GM18520 (cell line): ENCODE measurements around the gene GLTP.
"Not testable (repeated sequence)": the region's sequence is repeated elsewhere in the genome, so short reads cannot be mapped to it uniquely, and the experiment has no call there.

Experiments
- ATAC-seq: cut with Tn5 transposase; IDR thresholded peaks from one replicate; pipeline ENCODE4 v1.9.1; 2021; ENCODE audit not compliant: unreplicated experiment

The GLTP gene

GRCh38 chr12:109905301-109905700 is 25.0 kb upstream of the GLTP start:
- no peak for ATAC-seq

- ATAC-seq, result no peak
Observed at GRCh38 chr12:109902891-109903418, 22.6 kb upstream of the GLTP start.

- no peak for ATAC-seq
Observed at GRCh38 chr12:109900752-109901580, 20.6 kb upstream of the GLTP start.

DNA sequence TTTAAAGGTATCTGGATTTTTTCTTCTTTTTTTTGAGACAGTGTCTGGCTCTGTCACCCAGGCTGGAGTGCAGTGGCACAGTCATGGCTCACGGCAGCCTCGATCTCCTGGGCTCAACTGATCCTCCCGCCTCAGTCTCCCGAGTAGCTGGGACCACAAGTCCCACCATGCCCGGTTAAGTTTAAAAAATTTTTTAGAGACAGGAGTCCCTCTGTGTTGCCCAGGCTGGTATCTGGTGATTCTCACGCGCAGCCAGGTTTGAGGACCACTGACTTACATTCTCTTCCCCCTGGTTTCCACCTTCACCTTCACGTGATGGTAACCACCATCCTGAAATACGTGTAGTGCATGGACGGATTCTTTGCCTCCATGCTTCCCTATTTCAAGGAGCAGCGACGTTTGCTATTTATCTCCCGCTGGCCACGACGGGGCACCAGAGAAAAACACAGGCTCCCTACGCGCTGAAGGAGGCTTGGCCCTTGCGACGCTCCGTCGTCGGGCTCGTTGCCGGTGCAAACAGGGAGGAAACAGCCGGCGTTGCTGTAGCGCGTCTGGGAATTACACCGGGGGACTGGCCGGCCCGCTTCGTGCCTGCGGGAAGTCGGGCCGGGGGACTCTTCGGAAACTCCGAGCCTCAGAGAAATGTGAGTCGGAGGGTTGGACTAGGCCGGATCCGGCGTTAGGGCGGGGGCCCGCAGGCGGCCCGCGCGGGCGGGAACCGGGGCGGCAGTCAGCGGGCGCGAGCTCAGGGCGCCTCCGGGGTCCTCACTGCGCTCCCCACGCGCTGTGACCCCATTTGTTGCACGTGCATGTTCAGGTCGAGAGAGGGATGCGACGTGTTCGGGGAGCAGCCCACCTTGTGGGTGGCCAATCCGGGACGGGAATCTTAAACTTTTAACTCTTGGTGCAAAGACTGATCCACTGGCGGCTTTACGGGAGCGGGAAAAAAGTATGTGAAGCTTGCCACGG is 19.7 kb upstream of the GLTP start, which contains the start of gene TCHP:
Gene TCHP, plus strand, starts transcription at position 492 of the 969 bp plus-strand sequence. CDS start 2,753 bp downstream, outside the sequence.
- ATAC-seq, result peak; percentile 50

GRCh38 chr12:109899345-109899744 is 19.0 kb upstream of the GLTP start:
- ATAC-seq, result not testable (repeated sequence)

GRCh38 chr12:109897029-109897428 is 16.7 kb upstream of the GLTP start:
- no peak for ATAC-seq

GRCh38 chr12:109896188-109896587 is 15.8 kb upstream of the GLTP start:
- ATAC-seq, result no peak

GRCh38 chr12:109894939-109895338 is 14.6 kb upstream of the GLTP start:
- no peak for ATAC-seq

DNA sequence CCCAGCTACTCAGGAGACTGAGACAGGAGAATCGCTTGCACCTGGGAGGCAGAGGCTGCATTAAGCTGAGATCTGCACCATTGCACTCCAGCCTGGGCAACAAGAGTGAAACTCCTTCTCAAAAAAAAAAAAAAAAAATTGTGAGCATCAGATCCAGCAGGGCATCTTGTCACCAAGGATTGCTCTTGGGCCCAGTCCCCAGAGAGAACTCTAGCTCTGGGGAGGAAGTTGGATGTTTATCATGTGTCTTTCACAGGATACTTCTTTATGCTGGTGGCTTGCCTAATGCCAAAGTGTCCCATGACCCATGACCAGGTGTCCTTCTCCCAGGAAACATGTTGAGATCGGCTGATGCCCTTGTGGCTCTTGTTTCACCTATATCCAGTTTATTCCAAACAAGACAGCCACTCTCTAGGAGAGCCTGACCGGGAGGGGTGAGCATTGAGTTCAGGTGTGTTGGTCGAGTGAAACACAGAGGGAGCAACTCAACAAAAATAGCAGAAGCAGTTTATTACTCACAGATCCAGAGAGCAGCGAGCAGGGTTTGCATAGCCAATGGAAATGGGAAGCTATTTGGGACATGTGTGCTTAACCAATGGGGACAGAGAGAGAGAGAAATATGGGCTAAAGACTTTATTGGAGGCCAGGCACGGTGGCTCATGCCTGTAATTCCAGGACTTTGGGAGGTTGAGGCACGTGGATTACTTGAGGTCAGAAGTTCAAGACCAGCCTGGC is 13.1 kb upstream of the GLTP start:
- ATAC-seq, result no peak

DNA sequence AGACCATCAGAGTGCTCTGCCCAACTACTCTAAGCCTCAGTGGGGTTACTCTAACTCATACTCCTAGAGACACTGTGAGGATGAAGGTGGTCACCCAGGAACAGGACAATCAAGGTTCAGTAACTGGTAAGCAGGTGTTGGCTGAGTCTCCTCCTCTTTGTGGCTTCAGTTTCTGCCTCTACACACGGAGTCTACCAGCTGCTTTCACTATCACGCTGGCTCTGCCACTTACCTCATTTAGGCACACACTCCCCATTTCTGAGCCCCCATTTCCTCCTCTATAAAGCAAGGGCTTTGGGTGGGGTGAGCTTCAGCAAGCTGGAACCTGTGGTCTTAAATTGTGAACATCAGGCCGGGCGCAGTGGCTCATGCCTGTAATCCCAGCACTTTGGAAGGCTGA is 12.4 kb upstream of the GLTP start:
- peak; percentile 56 for ATAC-seq

DNA sequence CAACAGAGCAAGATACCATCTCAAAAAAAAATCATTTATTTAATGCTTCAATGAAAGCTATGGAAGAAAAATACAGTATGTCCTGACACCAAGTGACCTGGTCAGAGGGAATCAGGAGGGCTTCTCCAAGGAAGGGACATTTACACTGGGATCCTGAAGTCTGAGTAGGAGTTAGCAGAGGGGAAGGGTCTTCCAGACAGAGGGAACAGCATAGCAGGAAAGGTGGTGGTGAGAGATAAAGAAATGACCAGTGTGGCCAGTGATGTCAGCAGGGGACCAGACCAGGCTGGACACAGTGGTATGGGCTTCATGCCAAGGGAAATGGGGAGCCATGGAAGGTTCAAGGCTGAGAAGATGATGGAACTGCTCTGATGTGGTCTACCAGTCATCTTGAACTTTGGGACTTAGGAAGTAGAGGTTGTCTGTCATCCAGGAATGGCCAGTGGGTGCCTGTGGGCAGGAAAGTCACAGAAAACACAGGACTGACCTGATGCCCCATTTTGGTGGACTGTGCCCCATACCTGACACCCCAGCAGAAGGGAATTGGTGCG is 11.9 kb upstream of the GLTP start:
- ATAC-seq, result no peak

DNA sequence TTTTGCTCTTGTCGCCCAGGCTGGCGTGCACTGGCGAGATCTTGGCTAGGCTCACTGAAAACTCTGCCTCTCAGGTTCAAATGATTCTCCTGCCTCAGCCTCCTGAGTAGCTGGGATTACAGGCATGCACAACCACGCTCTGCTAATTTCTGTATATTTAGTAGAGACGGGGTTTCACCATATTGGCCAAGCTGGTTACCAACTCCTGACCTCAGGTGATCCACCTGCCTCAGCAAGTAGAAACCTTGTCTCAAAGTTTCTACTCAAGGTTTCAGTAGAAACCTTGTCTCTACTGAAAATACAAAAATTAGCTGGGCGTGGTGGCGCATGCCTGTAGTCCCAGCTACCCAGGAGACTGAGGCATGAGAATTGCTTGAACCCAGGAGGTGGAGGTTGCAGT is 11.4 kb upstream of the GLTP start:
- ATAC-seq, result not testable (repeated sequence)

DNA sequence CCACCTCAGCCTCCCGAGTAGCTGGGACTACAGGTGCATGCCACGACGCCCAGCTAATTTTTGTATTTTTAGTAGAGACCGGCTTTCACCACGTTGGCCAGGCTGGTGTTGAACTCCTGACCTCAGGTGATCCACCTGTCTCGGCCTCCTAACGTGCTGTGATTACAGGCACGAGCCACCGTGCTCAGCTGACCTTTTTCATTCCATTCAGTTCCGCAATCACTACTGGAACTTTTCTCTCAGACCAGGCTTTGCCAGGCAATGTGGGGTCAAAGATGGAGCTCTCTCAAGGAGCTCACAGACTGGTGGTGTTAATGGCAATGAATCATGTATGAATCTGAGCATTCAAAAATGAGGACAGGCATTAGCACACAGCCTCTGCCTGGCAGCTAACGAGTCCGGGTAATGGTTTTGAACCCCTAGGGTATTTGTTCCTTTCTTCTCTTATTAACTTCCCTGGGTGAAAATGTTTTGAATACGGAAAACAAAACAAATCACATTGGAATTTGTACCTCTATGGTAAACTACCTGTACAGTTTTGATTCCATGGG is 10.4 kb upstream of the GLTP start:
- no peak for ATAC-seq

GRCh38 chr12:109888179-109889020 is 8.1 kb upstream of the GLTP start:
- no peak for ATAC-seq

DNA sequence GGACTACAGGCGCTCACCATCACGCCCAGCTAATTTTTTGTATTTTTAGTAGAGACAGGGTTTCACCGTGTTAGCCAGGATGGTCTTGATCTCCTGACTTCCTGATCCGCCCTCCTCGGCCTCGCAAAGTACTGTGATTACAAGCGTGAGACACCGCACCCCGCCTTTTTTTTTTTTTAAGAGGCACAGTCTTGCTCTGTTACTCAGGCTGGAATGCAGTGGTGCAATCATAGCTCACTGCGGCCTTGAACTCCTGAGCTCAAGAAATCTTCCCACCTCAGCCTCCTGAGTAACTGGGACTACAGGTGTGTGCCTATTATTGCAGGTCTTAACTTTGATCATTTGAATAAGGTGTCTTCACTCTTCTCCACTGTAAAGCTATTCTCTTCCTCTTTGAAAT is 5.3 kb upstream of the GLTP start:
- no peak for ATAC-seq

DNA sequence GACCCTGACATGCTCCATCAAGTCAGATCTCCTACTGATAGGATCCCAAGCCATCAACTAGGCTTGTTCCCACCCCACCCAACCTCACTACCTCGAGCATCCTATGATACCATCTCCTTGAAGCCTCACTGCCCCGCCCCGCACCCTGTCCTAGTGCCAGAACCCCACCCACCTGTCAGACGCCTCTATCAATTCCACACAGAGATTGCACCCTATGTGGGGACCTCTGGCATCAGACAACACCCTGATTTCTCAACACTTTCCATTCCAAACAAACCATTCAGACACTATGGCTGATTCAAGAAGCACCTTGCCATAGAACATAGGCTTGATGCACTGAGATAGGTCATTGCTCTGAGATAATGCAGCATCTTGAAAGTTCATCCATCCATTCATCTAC is 3.1 kb upstream of the GLTP start:
- ATAC-seq, result no peak

DNA sequence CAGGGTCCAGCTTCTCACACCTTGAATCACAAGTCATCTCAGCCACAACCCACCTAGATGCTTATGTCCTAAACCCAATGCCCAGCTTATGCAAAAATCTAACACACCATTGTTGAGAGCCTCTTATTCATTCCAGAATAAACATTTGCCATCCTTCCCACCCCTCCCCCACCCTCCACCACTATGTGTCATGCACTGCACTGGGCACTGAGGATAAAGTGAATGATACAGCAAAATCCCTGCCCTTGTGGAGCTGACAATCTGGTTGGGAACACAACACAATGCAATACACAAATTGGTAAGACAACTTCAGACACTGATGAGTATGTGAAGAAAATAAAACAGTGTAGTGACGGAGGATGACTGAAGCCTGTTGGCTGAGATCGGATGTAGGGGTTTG is 1.4 kb upstream of the GLTP start:
- no peak for ATAC-seq

- ATAC-seq, result no peak
Observed at GRCh38 chr12:109880938-109881337, 597 bp upstream of the GLTP start.

DNA sequence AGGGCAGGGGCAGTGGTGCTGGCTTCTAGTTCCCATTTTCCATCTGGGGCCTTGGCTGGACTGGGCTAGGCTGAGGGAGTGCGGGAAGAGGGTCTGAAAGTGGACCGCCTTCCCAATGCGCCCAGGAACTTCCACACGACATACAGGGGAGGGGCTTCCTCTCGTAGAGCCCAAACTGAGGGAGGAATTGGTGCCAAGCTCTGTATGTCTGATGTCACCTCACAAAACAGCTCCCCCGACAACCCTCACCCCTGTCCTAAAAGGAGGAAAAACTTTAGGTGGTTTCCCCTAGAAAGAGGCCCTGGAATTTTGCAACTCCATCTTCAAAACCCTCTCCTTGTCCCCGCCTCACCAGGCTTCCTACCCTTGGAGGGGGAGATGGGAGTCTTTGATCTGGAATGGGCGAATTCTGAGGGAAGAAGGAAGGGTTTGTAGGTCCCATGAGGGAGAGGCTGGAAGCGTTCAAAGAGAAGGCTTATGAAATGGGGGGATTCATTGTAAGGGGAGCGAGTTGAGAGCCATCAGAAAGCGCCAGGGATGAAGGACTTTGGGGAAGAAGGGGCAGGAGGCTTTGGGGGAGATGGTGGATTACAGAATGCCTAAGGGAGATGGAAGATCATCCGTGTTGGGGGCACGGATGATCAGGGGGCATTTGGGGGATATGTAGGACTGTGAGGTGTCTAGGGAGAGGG is 844 bp downstream of the GLTP start:
- ATAC-seq, result no peak
